ENCODE results near the gene NKG7. TPM values are rescaled to one million over a fixed set of nuclear protein-coding genes. Genes with fewer than 3 reads are reported as not detected.

The NKG7 gene
- total and polyA plus RNA-seq, 4 experiments from 2014 or later, result 2.7 to 44.3 (median 19.6) TPM

GRCh38 chr19:51323481-51324166, 48.8 kb downstream of the NKG7 start:
- H3K4me3 Mint-ChIP-seq, result no peak overlapping the region
- no peak overlapping the region for H3K4me3 ChIP-seq (ENCODE audit: low read length in 2 of 2)
- H3K4me1 ChIP-seq (ENCODE audit: insufficient read depth, low read length), result peaks cover 9% of the 10 kb centered on the region
- no peaks in the 10 kb centered on the region for H3K36me3 Mint-ChIP-seq
- CTCF ChIA-PET (ENCODE audit: partially characterized antibody), result no interaction called here
- no peaks in the 10 kb centered on the region for H3K36me3 ChIP-seq (ENCODE audit: insufficient read depth, low read length)
- no peak overlapping the region for H3K27ac ChIP-seq (ENCODE audit: low read depth, low read length)
- DNase-seq, result no peak
- H3K27me3 ChIP-seq (ENCODE audit: insufficient read depth, low read length), result peaks cover 19% of the 10 kb centered on the region
- peaks cover 29 to 37% of the 10 kb centered on the region in 2 donors for H3K27me3 Mint-ChIP-seq
- H3K9me3 Mint-ChIP-seq, result no peaks in the 10 kb centered on the region
- intact Hi-C loops (cut with micrococcal nuclease), result no loop called here
- POLR2A ChIA-PET (ENCODE audit: partially characterized antibody), result no interaction called here
- no peak overlapping the region for H3K27ac Mint-ChIP-seq
- H3K9me3 ChIP-seq (ENCODE audit: control insufficient read depth in 1 of 2, low read length in 2 of 2), result no peaks in the 10 kb centered on the region
- peaks cover 4 to 17% (median 4%) of the 10 kb centered on the region in 4 donors for H3K4me1 Mint-ChIP-seq

GRCh38 chr19:51321799-51322198, 50.7 kb downstream of the NKG7 start:
- Histone ChIP-seq H3K4me1 (ENCODE audit: insufficient read depth, low read length) (no peaks in the 10 kb centered on the region), H3K9me3 (ENCODE audit: control insufficient read depth in 1 of 2, low read length in 2 of 2) (no peaks in the 10 kb centered on the region), H3K27ac (ENCODE audit: low read depth, low read length) (no peak overlapping the region), H3K27me3 (ENCODE audit: insufficient read depth, low read length) (peaks cover 8% of the 10 kb centered on the region), H3K36me3 (ENCODE audit: insufficient read depth, low read length) (no peaks in the 10 kb centered on the region), H3K4me3 (ENCODE audit: low read length in 2 of 2) (no peak overlapping the region)
- DNase-seq, result no peak
- no peak overlapping the region for H3K4me3 Mint-ChIP-seq
- no peaks in the 10 kb centered on the region for H3K9me3 Mint-ChIP-seq
- peaks cover 0 to 6% (median 0%) of the 10 kb centered on the region in 4 donors for H3K4me1 Mint-ChIP-seq
- no peaks in the 10 kb centered on the region for H3K36me3 Mint-ChIP-seq
- POLR2A ChIA-PET (ENCODE audit: partially characterized antibody), result no interaction called here
- H3K27ac Mint-ChIP-seq, result no peak overlapping the region
- H3K27me3 Mint-ChIP-seq, result peaks cover 26 to 31% of the 10 kb centered on the region in 2 donors
- CTCF ChIA-PET (ENCODE audit: partially characterized antibody), result no interaction called here
- intact Hi-C loops (cut with micrococcal nuclease), result no loop called here

Other genes with a start within 250 kb of the NKG7 start
- gene SIGLEC9, start 247.7 kb downstream of the NKG7 start, total RNA-seq, result 1 to 10 TPM; 3.4 to 3.9 TPM
- gene SIGLEC9, start 247.7 kb downstream of the NKG7 start, polyA plus RNA-seq, result 1 to 10 TPM; 2.4 to 2.6 TPM
- under 1 TPM; 0.25 to 0.52 TPM for gene SIGLEC7, start 230.4 kb downstream of the NKG7 start, total RNA-seq
- under 1 TPM in 1 of 2 donors, not detected in 1; 0.57 TPM for gene SIGLEC7, start 230.4 kb downstream of the NKG7 start, polyA plus RNA-seq
- under 1 TPM; 0.47 to 0.58 TPM for gene CD33, start 147.6 kb downstream of the NKG7 start, total RNA-seq
- not detected for gene CD33, start 147.6 kb downstream of the NKG7 start, polyA plus RNA-seq
- gene SIGLECL1, start 121.6 kb downstream of the NKG7 start, total RNA-seq, result not detected
- gene SIGLECL1, start 121.6 kb downstream of the NKG7 start, polyA plus RNA-seq, result not detected
- not detected for gene IGLON5, start 61.0 kb downstream of the NKG7 start, total RNA-seq
- not detected for gene IGLON5, start 61.0 kb downstream of the NKG7 start, polyA plus RNA-seq
- under 1 TPM; 0.22 to 0.26 TPM for gene VSIG10L, start 30.5 kb downstream of the NKG7 start, total RNA-seq
- under 1 TPM in 1 of 2 donors, not detected in 1; 0.17 TPM for gene VSIG10L, start 30.5 kb downstream of the NKG7 start, polyA plus RNA-seq
- gene ETFB, start 6.3 kb downstream of the NKG7 start, total RNA-seq, result 10 to 100 TPM; 51.4 to 53.9 TPM
- 10 to 100 TPM; 65.2 to 97.0 TPM for gene ETFB, start 6.3 kb downstream of the NKG7 start, polyA plus RNA-seq
- 1 to 10 TPM; 1.5 to 2.0 TPM for gene CLDND2, start 3.7 kb downstream of the NKG7 start, total RNA-seq
- not detected for gene CLDND2, start 3.7 kb downstream of the NKG7 start, polyA plus RNA-seq
- gene LIM2, start 15.3 kb upstream of the NKG7 start, total RNA-seq, result not detected
- not detected for gene LIM2, start 15.3 kb upstream of the NKG7 start, polyA plus RNA-seq
- gene C19orf84, start 17.9 kb upstream of the NKG7 start, total RNA-seq, result not detected
- not detected for gene C19orf84, start 17.9 kb upstream of the NKG7 start, polyA plus RNA-seq
- under 1 TPM in 1 of 2 experiments, not detected in 1; 0.12 TPM for gene SIGLEC10, start 45.0 kb upstream of the NKG7 start, total RNA-seq
- gene SIGLEC10, start 45.0 kb upstream of the NKG7 start, polyA plus RNA-seq, result under 1 TPM in 1 of 2 donors, not detected in 1; 0.39 TPM
- gene SIGLEC8, start 85.8 kb upstream of the NKG7 start, total RNA-seq, result not detected
- not detected for gene SIGLEC8, start 85.8 kb upstream of the NKG7 start, polyA plus RNA-seq
- gene CEACAM18, start 105.9 kb upstream of the NKG7 start, total RNA-seq, result not detected
- gene CEACAM18, start 105.9 kb upstream of the NKG7 start, polyA plus RNA-seq, result not detected
- not detected for gene SIGLEC12, start 129.1 kb upstream of the NKG7 start, total RNA-seq
- gene SIGLEC12, start 129.1 kb upstream of the NKG7 start, polyA plus RNA-seq, result not detected
- gene SIGLEC6, start 159.0 kb upstream of the NKG7 start, total RNA-seq, result not detected
- under 1 TPM in 1 of 2 donors, not detected in 1; 0.10 TPM for gene SIGLEC6, start 159.0 kb upstream of the NKG7 start, polyA plus RNA-seq
- 10 to 100 TPM; 17.1 to 17.4 TPM for gene ZNF175, start 198.6 kb upstream of the NKG7 start, total RNA-seq
- gene ZNF175, start 198.6 kb upstream of the NKG7 start, polyA plus RNA-seq, result 1 to 10 TPM in 1 of 2 donors, under 1 TPM in 1; 0.65 to 2.6 TPM